ENCODE results near the gene ARHGAP11B.

ARHGAP11B gene

DNA sequence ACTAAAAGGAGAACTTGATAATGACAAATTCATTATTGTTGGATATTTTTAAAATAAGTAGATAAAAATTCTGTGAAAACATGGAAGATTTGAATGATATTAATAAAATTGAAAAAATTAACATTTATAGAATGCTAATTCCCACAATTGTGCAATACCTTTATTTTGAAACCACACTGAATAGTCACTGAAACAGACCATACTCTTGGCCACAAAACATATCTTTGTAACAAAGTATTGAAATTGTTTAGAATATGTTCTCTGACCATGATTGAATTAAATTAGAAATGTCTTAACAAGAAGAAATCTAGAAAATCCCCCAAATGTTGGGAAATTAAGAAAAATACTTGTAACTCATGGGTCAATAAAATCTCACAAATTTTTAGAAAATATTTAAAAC lies 49.2 kb downstream of the ARHGAP11B start:
- TF ChIP-seq, protein P1, sequence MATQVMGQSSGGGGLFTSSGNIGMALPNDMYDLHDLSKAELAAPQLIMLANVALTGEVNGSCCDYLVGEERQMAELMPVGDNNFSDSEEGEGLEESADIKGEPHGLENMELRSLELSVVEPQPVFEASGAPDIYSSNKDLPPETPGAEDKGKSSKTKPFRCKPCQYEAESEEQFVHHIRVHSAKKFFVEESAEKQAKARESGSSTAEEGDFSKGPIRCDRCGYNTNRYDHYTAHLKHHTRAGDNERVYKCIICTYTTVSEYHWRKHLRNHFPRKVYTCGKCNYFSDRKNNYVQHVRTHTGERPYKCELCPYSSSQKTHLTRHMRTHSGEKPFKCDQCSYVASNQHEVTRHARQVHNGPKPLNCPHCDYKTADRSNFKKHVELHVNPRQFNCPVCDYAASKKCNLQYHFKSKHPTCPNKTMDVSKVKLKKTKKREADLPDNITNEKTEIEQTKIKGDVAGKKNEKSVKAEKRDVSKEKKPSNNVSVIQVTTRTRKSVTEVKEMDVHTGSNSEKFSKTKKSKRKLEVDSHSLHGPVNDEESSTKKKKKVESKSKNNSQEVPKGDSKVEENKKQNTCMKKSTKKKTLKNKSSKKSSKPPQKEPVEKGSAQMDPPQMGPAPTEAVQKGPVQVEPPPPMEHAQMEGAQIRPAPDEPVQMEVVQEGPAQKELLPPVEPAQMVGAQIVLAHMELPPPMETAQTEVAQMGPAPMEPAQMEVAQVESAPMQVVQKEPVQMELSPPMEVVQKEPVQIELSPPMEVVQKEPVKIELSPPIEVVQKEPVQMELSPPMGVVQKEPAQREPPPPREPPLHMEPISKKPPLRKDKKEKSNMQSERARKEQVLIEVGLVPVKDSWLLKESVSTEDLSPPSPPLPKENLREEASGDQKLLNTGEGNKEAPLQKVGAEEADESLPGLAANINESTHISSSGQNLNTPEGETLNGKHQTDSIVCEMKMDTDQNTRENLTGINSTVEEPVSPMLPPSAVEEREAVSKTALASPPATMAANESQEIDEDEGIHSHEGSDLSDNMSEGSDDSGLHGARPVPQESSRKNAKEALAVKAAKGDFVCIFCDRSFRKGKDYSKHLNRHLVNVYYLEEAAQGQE (IDR thresholded peaks at IDR 0.05; ENCODE audit: insufficient read depth in 1 of 2, low read depth in 2 of 2, low read length in 2 of 2), result no peak
- no peak for TF ChIP-seq FOXP2 (optimal IDR thresholded peaks at IDR 0.05; ENCODE audit: borderline replicate concordance, extremely low read depth, extremely low read length, insufficient read depth)
- TF ChIP-seq SIN3A (IDR thresholded peaks at IDR 0.05; ENCODE audit: borderline replicate concordance, insufficient read depth, low read length), result no peak
- no peak for TF ChIP-seq TAF1 (IDR thresholded peaks at IDR 0.05; ENCODE audit: borderline replicate concordance, insufficient read depth, low read length)
- TF ChIP-seq POLR2AphosphoS5 (IDR thresholded peaks at IDR 0.05; ENCODE audit: low read depth, low read length), result no peak

Measured in PFSK-1 (cell line).